Uterus (tissue), 2 donors: ENCODE measurements around the gene SDC3.

Source experiments
- CTCF ChIP-seq, 4 experiments: fragments of 200-600 bp in 2 of 4; fragments of 450-650 bp in 2 of 4; sonication (generic) in 2 of 4; IDR thresholded peaks; one replicate each; pipeline ENCODE4 v1.5.1; 2016 to 2019; ENCODE audit warnings: antibody characterized with exemption in 4 of 4, mild to moderate bottlenecking in 2 of 4, moderate library complexity in 1 of 4
- POLR2A ChIP-seq, 2 donors: fragments of 450-650 bp; IDR thresholded peaks; one replicate each; pipeline ENCODE4 v1.6.1; 2016; ENCODE audit warnings: antibody characterized with exemption in 2 of 2, mild to moderate bottlenecking in 1 of 2, moderate library complexity in 1 of 2

- no peak for TF ChIP-seq CTCF (IDR thresholded peaks at IDR 0.05)
- TF ChIP-seq POLR2A (IDR thresholded peaks at IDR 0.05): no peak
Observed at GRCh38 chr1:30919025-30919881, 10.7 kb upstream of the SDC3 start.
